Measurements from ENCODE around the gene NUDT4. TPM values are rescaled to one million over a fixed set of nuclear protein-coding genes. Genes with fewer than 3 reads are reported as not detected.
A peak's percentile ranks its signal among the peaks of the same experiment; 100 is the strongest.
"Not testable (repeated sequence)": the region's sequence is repeated elsewhere in the genome, so short reads cannot be mapped to it uniquely, and the experiment has no call there.

Gene NUDT4
- total and polyA plus RNA-seq, 4 experiments from 2014 or later: 39.3 to 49.6 (median 43.5) TPM

DNA sequence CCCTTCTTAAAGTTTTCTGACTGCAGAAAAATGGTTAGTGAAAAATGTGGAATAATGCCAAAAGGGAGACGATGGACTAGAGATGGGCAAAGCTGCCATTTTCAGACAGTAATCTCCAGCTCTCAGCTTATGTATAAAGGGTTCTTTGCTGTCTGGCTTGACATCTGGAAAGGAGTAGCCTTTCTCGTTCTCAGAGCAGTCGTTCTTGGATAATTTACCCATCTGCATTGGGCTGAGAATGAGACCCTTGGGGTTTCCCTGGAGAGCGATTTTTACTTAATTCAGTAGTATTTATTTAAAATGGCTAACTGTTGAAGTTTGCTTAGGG is 1.2 kb downstream of the NUDT4 start:
- H3K36me3 ChIP-seq (ENCODE audit: insufficient read depth, low read length): no peaks in the 10 kb centered on the region
- Mint-ChIP-seq H3K27me3 (no peaks in the 10 kb centered on the region), H3K36me3 (peaks cover 0 to 11% of the 10 kb centered on the region in 2 donors), H3K4me1 (peaks cover 29 to 60% (median 45%) of the 10 kb centered on the region in 4 donors), H3K9me3 (no peaks in the 10 kb centered on the region), H3K27ac (peak overlapping the region; percentile 96 to 100 (median 99)), H3K4me3 (peak overlapping the region; percentile 98 to 100 (median 99))
- no peak for DNase-seq
- POLR2A ChIA-PET (ENCODE audit: partially characterized antibody): interaction anchor here (1.3 to 2.4 kb wide), 2 partner anchors 63 to 450 kb away, joined by 6 to 11 read pairs; partner anchors contain the start of genes EEA1 and UBE2N
- H3K27ac ChIP-seq (ENCODE audit: low read depth, low read length): peak overlapping the region; percentile 84
- no peaks in the 10 kb centered on the region for H3K27me3 ChIP-seq (ENCODE audit: insufficient read depth, low read length)
- H3K4me1 ChIP-seq (ENCODE audit: insufficient read depth, low read length): peaks cover 46% of the 10 kb centered on the region
- peak overlapping the region; percentile 71 to 88 for H3K4me3 ChIP-seq (ENCODE audit: low read length in 2 of 2)
- intact Hi-C loops (cut with micrococcal nuclease): loop anchor here (2.0 to 10.0 kb wide), 3 partner anchors 18 to 1076 kb away; partner anchors contain the start of gene CEP83
- no peaks in the 10 kb centered on the region for H3K9me3 ChIP-seq (ENCODE audit: control insufficient read depth in 1 of 2, low read length in 2 of 2)
- CTCF ChIA-PET (ENCODE audit: partially characterized antibody): interaction anchor here (0.7 to 1.4 kb wide), 2 partner anchors 18 to 41 kb away, joined by 4 read pairs; no protein-coding TSS in a partner anchor

DNA sequence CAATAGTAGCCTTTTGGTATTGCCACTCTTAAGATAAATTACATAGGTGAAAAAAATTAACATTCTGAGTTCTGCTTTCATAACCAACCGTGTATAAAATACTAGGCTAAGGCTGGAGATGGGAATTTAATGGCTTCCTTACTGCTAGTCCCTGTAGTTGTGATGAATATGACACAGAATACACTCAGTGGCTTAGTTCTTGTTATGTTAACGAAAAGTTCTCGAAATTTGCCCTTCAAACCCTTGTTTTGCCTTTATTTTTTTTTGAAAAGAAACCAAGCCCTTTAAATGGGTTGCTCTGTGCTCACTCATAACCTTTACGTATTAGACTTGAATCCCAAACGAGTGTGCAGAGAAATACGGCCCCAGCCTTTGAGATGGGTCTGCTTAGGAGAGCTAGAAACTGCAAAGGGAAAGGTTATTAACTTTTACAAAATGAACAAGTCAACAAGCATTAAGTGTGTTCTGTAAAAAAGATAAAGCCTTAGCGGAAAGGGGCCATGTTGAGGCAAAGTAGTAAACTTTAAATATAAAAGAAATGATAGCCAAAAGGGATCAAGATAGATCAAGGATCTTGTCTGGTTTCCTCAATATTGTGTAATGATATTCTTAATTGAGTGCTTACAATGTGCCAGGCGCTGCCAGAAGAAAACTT is 1.7 kb downstream of the NUDT4 start:
- Histone ChIP-seq H3K4me1 (ENCODE audit: insufficient read depth, low read length) (peaks cover 49% of the 10 kb centered on the region), H3K27me3 (ENCODE audit: insufficient read depth, low read length) (no peaks in the 10 kb centered on the region), H3K4me3 (ENCODE audit: low read length in 2 of 2) (peak overlapping the region; percentile 71 to 88), H3K27ac (ENCODE audit: low read depth, low read length) (peak overlapping the region; percentile 84), H3K36me3 (ENCODE audit: insufficient read depth, low read length) (no peaks in the 10 kb centered on the region), H3K9me3 (ENCODE audit: control insufficient read depth in 1 of 2, low read length in 2 of 2) (no peaks in the 10 kb centered on the region)
- peak overlapping the region; percentile 98 to 100 (median 99) for H3K4me3 Mint-ChIP-seq
- no peaks in the 10 kb centered on the region for H3K9me3 Mint-ChIP-seq
- ChIA-PET POLR2A (ENCODE audit: partially characterized antibody) (interaction anchor here (1.3 to 2.4 kb wide), 2 partner anchors 63 to 450 kb away, joined by 6 to 11 read pairs; partner anchors contain the start of genes EEA1 and UBE2N), CTCF (ENCODE audit: partially characterized antibody) (interaction anchor here (0.7 to 2.2 kb wide), 3 partner anchors 18 to 392 kb away, joined by 4 to 12 read pairs (median 4); no protein-coding TSS in a partner anchor)
- intact Hi-C loops (cut with micrococcal nuclease): loop anchor here (2.0 to 10.0 kb wide), 3 partner anchors 17 to 1075 kb away; partner anchors contain the start of gene CEP83
- H3K27ac Mint-ChIP-seq: peak overlapping the region; percentile 96 to 100 (median 99)
- peaks cover 29 to 61% (median 45%) of the 10 kb centered on the region in 4 donors for H3K4me1 Mint-ChIP-seq
- H3K27me3 Mint-ChIP-seq: no peaks in the 10 kb centered on the region
- H3K36me3 Mint-ChIP-seq: peaks cover 0 to 11% of the 10 kb centered on the region in 2 donors
- DNase-seq: peak in 1 of 5 donors; percentile 14

DNA sequence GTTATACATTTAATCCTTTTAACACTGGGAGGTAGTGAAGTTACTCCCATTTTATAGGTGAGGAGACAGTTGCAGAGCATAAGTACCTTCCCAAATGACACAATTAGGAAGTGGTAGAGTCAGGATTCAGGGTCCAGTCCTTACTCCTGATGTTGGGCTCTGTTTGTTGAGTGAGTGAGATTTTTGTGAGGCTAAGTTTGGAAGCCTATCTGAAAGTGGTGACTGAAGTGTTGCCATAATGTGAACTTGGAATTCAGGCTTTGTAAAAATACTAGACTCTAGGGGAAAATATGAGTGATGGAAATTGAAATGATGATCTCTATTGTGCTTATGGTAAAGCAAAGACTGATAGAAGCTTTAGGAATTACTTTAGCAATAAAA is 2.2 kb downstream of the NUDT4 start:
- Mint-ChIP-seq H3K4me1 (peaks cover 30 to 63% (median 47%) of the 10 kb centered on the region in 4 donors), H3K4me3 (peak overlapping the region; percentile 98 to 100 (median 99)), H3K27me3 (no peaks in the 10 kb centered on the region), H3K36me3 (peaks cover 0 to 11% of the 10 kb centered on the region in 2 donors), H3K9me3 (no peaks in the 10 kb centered on the region), H3K27ac (peak overlapping the region; percentile 96 to 100 (median 99))
- ChIA-PET POLR2A (ENCODE audit: partially characterized antibody) (interaction anchor here (1.3 to 2.4 kb wide), 2 partner anchors 389 to 451 kb away, joined by 3 to 11 read pairs; partner anchors contain the start of gene EEA1), CTCF (ENCODE audit: partially characterized antibody) (interaction anchor here (1.0 to 4.5 kb wide), 10 partner anchors 12 to 568 kb away, joined by 3 to 39 read pairs (median 6); no protein-coding TSS in a partner anchor)
- no peaks in the 10 kb centered on the region for H3K9me3 ChIP-seq (ENCODE audit: control insufficient read depth in 1 of 2, low read length in 2 of 2)
- no peak for DNase-seq
- H3K4me1 ChIP-seq (ENCODE audit: insufficient read depth, low read length): peaks cover 54% of the 10 kb centered on the region
- intact Hi-C loops (cut with micrococcal nuclease): loop anchor here (2.0 to 10.0 kb wide), 3 partner anchors 17 to 1075 kb away; partner anchors contain the start of gene CEP83
- H3K27me3 ChIP-seq (ENCODE audit: insufficient read depth, low read length): no peaks in the 10 kb centered on the region
- H3K27ac ChIP-seq (ENCODE audit: low read depth, low read length): peak overlapping the region; percentile 84
- no peaks in the 10 kb centered on the region for H3K36me3 ChIP-seq (ENCODE audit: insufficient read depth, low read length)
- peak overlapping the region; percentile 71 to 88 for H3K4me3 ChIP-seq (ENCODE audit: low read length in 2 of 2)

DNA sequence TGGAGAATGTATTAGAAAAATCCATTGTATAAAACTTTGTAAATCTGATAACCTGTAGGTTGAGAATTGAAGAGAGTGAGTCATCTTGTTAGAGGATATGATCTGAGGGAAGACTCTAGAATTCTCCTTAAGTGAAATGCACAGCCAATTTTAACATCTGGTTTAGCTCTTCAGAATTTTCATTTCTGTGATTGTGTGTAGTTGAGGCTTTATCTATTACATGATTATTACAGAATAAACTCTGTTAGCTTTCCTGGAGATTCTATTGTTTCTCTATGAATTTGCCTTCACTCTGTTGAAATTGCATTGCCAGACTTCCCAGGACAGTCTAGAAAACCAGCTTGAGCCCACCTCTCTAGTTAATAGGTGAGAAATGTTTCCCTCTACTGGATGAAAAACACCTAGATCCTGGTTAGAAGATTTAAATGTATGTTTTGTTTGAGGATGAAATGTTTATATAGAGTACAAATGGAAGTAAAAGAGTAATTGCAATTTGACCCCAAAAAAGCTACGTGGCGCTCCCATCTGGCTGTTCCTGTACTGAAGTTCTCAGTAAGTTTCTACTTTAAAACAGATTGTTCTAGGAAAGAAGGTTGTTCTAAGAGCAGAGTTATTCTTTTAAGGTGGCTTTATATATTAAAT is 2.9 kb downstream of the NUDT4 start:
- no peaks in the 10 kb centered on the region for H3K27me3 Mint-ChIP-seq
- H3K4me3 ChIP-seq (ENCODE audit: low read length in 2 of 2): peak overlapping the region in 1 of 2 donors; percentile 16
- no peaks in the 10 kb centered on the region for H3K36me3 ChIP-seq (ENCODE audit: insufficient read depth, low read length)
- peaks cover 58% of the 10 kb centered on the region for H3K4me1 ChIP-seq (ENCODE audit: insufficient read depth, low read length)
- H3K4me3 Mint-ChIP-seq: peak overlapping the region; percentile 81 to 100 (median 99)
- ChIA-PET CTCF (ENCODE audit: partially characterized antibody) (interaction anchor here (0.9 to 4.5 kb wide), 14 partner anchors 9 to 595 kb away, joined by 3 to 39 read pairs (median 4); no protein-coding TSS in a partner anchor), POLR2A (ENCODE audit: partially characterized antibody) (interaction anchor here (0.9 to 2.4 kb wide), 5 partner anchors 58 to 722 kb away, joined by 3 to 11 read pairs (median 3); partner anchors contain the start of gene EEA1)
- DNase-seq: no peak
- no peaks in the 10 kb centered on the region for H3K9me3 Mint-ChIP-seq
- intact Hi-C loops (cut with micrococcal nuclease): no loop called here
- no peaks in the 10 kb centered on the region for H3K9me3 ChIP-seq (ENCODE audit: control insufficient read depth in 1 of 2, low read length in 2 of 2)
- H3K4me1 Mint-ChIP-seq: peaks cover 36 to 69% (median 53%) of the 10 kb centered on the region in 4 donors
- peak overlapping the region; percentile 84 for H3K27ac ChIP-seq (ENCODE audit: low read depth, low read length)
- H3K27me3 ChIP-seq (ENCODE audit: insufficient read depth, low read length): no peaks in the 10 kb centered on the region
- peaks cover 6 to 11% of the 10 kb centered on the region in 2 donors for H3K36me3 Mint-ChIP-seq
- peak overlapping the region; percentile 50 to 100 (median 98) for H3K27ac Mint-ChIP-seq

DNA sequence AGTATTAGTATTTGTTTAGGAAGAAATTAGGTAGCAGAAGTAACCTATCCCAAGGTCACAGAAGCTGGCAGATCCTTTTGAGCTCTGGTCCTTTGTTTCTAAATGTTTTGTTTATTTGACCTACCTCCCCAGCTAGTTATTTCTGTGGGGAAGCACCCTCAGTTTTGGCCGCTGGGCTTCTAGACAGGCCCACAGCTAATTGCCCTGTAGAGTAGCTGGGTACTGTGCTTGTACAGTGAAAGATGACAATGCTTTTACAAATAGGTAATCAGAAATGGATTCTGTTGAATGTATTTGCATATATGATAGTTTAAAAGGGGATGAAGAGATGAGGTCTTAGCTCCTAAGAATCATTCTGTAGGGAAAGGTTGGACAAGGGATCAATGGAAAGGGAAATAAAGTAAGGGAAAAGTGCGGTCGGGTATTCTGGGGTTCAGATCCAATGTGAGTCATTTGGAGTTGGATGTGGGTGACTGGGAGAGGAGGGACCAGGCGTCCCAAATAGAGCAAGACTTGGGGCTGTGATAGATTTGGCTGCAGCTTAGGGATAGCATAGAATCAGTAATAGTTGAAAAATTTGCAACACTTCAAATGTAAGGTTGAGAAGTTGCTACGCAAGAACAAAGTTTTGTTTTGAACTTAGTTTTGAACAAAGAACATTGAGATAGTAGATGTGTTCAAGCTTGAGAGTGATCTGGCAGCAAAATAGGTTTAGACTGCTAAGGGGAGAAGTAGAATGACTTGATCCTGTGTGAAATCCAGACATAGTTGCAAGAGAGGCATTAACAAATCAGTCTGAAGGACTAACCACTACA is 3.6 kb downstream of the NUDT4 start:
- peak overlapping the region in 7 of 8 donors; percentile 98 to 100 (median 99) for H3K4me3 Mint-ChIP-seq
- peaks cover 36 to 71% (median 53%) of the 10 kb centered on the region in 4 donors for H3K4me1 Mint-ChIP-seq
- Histone ChIP-seq H3K27ac (ENCODE audit: low read depth, low read length) (no peak overlapping the region), H3K27me3 (ENCODE audit: insufficient read depth, low read length) (no peaks in the 10 kb centered on the region), H3K36me3 (ENCODE audit: insufficient read depth, low read length) (no peaks in the 10 kb centered on the region), H3K9me3 (ENCODE audit: control insufficient read depth in 1 of 2, low read length in 2 of 2) (no peaks in the 10 kb centered on the region), H3K4me3 (ENCODE audit: low read length in 2 of 2) (peak overlapping the region in 1 of 2 donors; percentile 27), H3K4me1 (ENCODE audit: insufficient read depth, low read length) (peaks cover 58% of the 10 kb centered on the region)
- no peak for DNase-seq
- H3K27ac Mint-ChIP-seq: peak overlapping the region in 5 of 7 donors; percentile 54 to 99 (median 86)
- peaks cover 6 to 11% of the 10 kb centered on the region in 2 donors for H3K36me3 Mint-ChIP-seq
- no peaks in the 10 kb centered on the region for H3K9me3 Mint-ChIP-seq
- CTCF ChIA-PET (ENCODE audit: partially characterized antibody): interaction anchor here (0.9 to 4.5 kb wide), 16 partner anchors 8 to 720 kb away, joined by 3 to 39 read pairs (median 4); no protein-coding TSS in a partner anchor
- H3K27me3 Mint-ChIP-seq: no peaks in the 10 kb centered on the region
- intact Hi-C loops (cut with micrococcal nuclease): no loop called here
- POLR2A ChIA-PET (ENCODE audit: partially characterized antibody): interaction anchor here (0.9 to 1.3 kb wide), 4 partner anchors 57 to 721 kb away, joined by 3 read pairs; no protein-coding TSS in a partner anchor

DNA sequence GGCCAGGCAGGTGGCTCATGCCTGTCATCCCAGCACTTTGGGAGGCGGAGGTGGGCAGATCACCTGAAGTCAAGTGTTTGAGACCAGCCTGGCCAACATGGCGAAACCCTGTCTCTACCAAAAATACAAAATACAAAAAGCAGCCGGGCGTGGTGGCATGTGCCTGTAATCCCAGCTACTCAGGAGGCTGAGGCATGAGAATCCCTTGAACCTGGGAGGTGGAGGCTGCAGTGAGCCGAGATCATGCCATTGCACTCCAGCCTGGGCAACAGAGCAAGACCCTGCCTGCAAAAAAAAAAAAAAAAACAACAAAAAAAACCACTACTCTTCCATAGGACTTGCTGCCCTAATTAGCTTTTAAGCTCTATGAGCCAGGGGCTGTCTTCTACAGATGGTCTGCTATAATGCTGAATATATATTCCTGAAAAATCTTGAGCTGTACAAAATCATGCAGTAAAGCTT is 4.3 kb downstream of the NUDT4 start:
- peaks cover 59% of the 10 kb centered on the region for H3K4me1 ChIP-seq (ENCODE audit: insufficient read depth, low read length)
- H3K27me3 ChIP-seq (ENCODE audit: insufficient read depth, low read length); DNase-seq; H3K27ac ChIP-seq (ENCODE audit: low read depth, low read length); H3K27me3 Mint-ChIP-seq; POLR2A ChIA-PET (ENCODE audit: partially characterized antibody); intact Hi-C loops (cut with micrococcal nuclease); H3K36me3 ChIP-seq (ENCODE audit: insufficient read depth, low read length); H3K4me3 ChIP-seq (ENCODE audit: low read length in 2 of 2); H3K9me3 ChIP-seq (ENCODE audit: control insufficient read depth in 1 of 2, low read length in 2 of 2); H3K9me3 Mint-ChIP-seq: not testable (repeated sequence)
- CTCF ChIA-PET (ENCODE audit: partially characterized antibody): interaction anchor here (1.0 to 4.5 kb wide), 9 partner anchors 9 to 719 kb away, joined by 3 to 39 read pairs (median 9); no protein-coding TSS in a partner anchor
- Mint-ChIP-seq H3K27ac (peak overlapping the region in 2 of 7 donors; percentile 52 to 99), H3K36me3 (peaks cover 6 to 11% of the 10 kb centered on the region in 2 donors), H3K4me1 (peaks cover 37 to 71% (median 52%) of the 10 kb centered on the region in 4 donors), H3K4me3 (peak overlapping the region in 4 of 8 donors; percentile 52 to 100 (median 100))

Data from CD4-positive, alpha-beta memory T cell (primary cell).